WTC11 (cell line): ENCODE results near the gene MTA3. TPM values are rescaled to one million over a fixed set of nuclear protein-coding genes. Genes with fewer than 3 reads are reported as not detected.

Source experiments
- ATAC-seq: fragments of 200-7000 bp; cut with Tn5 transposase; 2 replicates; pipeline ENCODE4 v1.10.0; 2021; ENCODE audit warnings: mild to moderate bottlenecking, moderate library complexity
- CTCF ChIA-PET: fragments of 300-600 bp; sonication (Branson Sonifier 250); formaldehyde crosslinking; loops from one replicate; lab custom pipeline; 2021; ENCODE audit warnings: antibody characterized with exemption; lab: Charles Lee
- POLR2A ChIA-PET: fragments of 350-600 bp; sonication (Branson Sonifier 250); formaldehyde crosslinking; loops from one replicate; lab custom pipeline; 2021; ENCODE audit warnings: antibody characterized with exemption; lab: Charles Lee
- DNase-seq: peaks from one replicate; pipeline ENCODE4 v3.0.0; 2021; ENCODE audit warnings: low spot score
- H3K27ac Mint-ChIP-seq: 2 replicates; pipeline ENCODE4 v1.8.0; 2021; ENCODE audit warnings: mixed read lengths
- H3K27me3 Mint-ChIP-seq: 2 replicates; pipeline ENCODE4 v1.8.0; 2021; ENCODE audit warnings: low read depth, mild to moderate bottlenecking, moderate library complexity, mixed read lengths
- H3K36me3 Mint-ChIP-seq: 2 replicates; pipeline ENCODE4 v1.8.0; 2021; ENCODE audit warnings: mixed read lengths
- H3K4me1 Mint-ChIP-seq: 2 replicates; pipeline ENCODE4 v1.8.0; 2022; ENCODE audit warnings: mixed read lengths
- H3K4me3 Mint-ChIP-seq: 2 replicates; pipeline ENCODE4 v1.8.0; 2021; ENCODE audit warnings: mild to moderate bottlenecking, moderate library complexity, mixed read lengths
- H3K9me3 Mint-ChIP-seq: 2 replicates; pipeline ENCODE4 v1.8.0; 2021; ENCODE audit warnings: mixed read lengths
- AFF4 ChIP-seq: sonication (generic); formaldehyde crosslinking; IDR thresholded peaks from 2 replicates; pipeline ENCODE4 v1.8.1; 2023; ENCODE audit warnings: mild to moderate bottlenecking, missing genetic modification reagents, borderline replicate concordance
- ATF1 ChIP-seq: sonication (generic); formaldehyde crosslinking; IDR thresholded peaks from 2 replicates; pipeline ENCODE4 v1.8.1; 2023; ENCODE audit warnings: mild to moderate bottlenecking, moderate library complexity, missing genetic modification reagents
- CDX4 ChIP-seq: fragments of 250-450 bp; sonication (Bioruptor Pico); IDR thresholded peaks from 2 replicates; pipeline ENCODE4 v1.9.0; 2021; ENCODE audit warnings: moderate library complexity, mild to moderate bottlenecking, inconsistent platforms, borderline replicate concordance
- ESRRA ChIP-seq: sonication (generic); formaldehyde crosslinking; IDR thresholded peaks from 2 replicates; pipeline ENCODE4 v1.8.1; 2022; ENCODE audit warnings: mild to moderate bottlenecking, missing genetic modification reagents, borderline replicate concordance
- MYBL2 ChIP-seq: sonication (generic); formaldehyde crosslinking; IDR thresholded peaks from 2 replicates; pipeline ENCODE4 v1.8.1; 2023; ENCODE audit warnings: mild to moderate bottlenecking, moderate library complexity, missing genetic modification reagents
- NR1H2 ChIP-seq: sonication (generic); formaldehyde crosslinking; IDR thresholded peaks from 2 replicates; pipeline ENCODE4 v1.9.0; 2021; ENCODE audit warnings: mild to moderate bottlenecking, moderate library complexity, missing genetic modification reagents
- OVOL2 ChIP-seq: fragments of 250-450 bp; sonication (Bioruptor Pico); IDR thresholded peaks from 2 replicates; pipeline ENCODE4 v1.9.0; 2021; ENCODE audit warnings: mild to moderate bottlenecking, borderline replicate concordance
- RORB ChIP-seq: fragments of 250-450 bp; sonication (Bioruptor Pico); IDR thresholded peaks from 2 replicates; pipeline ENCODE4 v1.9.0; 2021; ENCODE audit warnings: mild to moderate bottlenecking
- TEAD4 ChIP-seq: sonication (generic); formaldehyde crosslinking; IDR thresholded peaks from 2 replicates; pipeline ENCODE4 v1.8.0; 2022; ENCODE audit warnings: mild to moderate bottlenecking, missing genetic modification reagents
- ZNF219 ChIP-seq: sonication (generic); formaldehyde crosslinking; IDR thresholded peaks from 2 replicates; pipeline ENCODE4 v1.8.0; 2023; ENCODE audit warnings: missing genetic modification reagents, mild to moderate bottlenecking, borderline replicate concordance
- ZNF281 ChIP-seq: sonication (generic); formaldehyde crosslinking; IDR thresholded peaks from 2 replicates; pipeline ENCODE4 v1.8.0; 2023; ENCODE audit warnings: mild to moderate bottlenecking, missing genetic modification reagents
- ZNF317 ChIP-seq: sonication (generic); formaldehyde crosslinking; IDR thresholded peaks from 2 replicates; pipeline ENCODE4 v1.8.1; 2023; ENCODE audit warnings: low read depth, mild to moderate bottlenecking, moderate library complexity, missing genetic modification reagents, borderline replicate concordance
- total RNA-seq: library from RNA; stranded (reverse); gene quantifications from 3 replicates; pipeline ENCODE4 v1.2.3, GENCODE V29; 2021
- TF ChIP-seq, protein P1 (sequence below): fragments of 250-450 bp; sonication (Bioruptor Pico); IDR thresholded peaks from 2 replicates; pipeline ENCODE4 v1.9.0; 2021; ENCODE audit warnings: mild to moderate bottlenecking, borderline replicate concordance
- TF ChIP-seq, protein P2 (sequence below): sonication (generic); formaldehyde crosslinking; IDR thresholded peaks from 2 replicates; pipeline ENCODE4 v1.8.1; 2023; ENCODE audit warnings: mild to moderate bottlenecking, missing genetic modification reagents, moderate library complexity
- TF ChIP-seq, protein P3 (sequence below): sonication (generic); formaldehyde crosslinking; IDR thresholded peaks from 2 replicates; pipeline ENCODE4 v1.8.1; 2023; ENCODE audit warnings: mild to moderate bottlenecking, moderate library complexity, missing genetic modification reagents

Gene MTA3
- total RNA-seq, 1 experiment from 2014 or later: 153 TPM

DNA sequence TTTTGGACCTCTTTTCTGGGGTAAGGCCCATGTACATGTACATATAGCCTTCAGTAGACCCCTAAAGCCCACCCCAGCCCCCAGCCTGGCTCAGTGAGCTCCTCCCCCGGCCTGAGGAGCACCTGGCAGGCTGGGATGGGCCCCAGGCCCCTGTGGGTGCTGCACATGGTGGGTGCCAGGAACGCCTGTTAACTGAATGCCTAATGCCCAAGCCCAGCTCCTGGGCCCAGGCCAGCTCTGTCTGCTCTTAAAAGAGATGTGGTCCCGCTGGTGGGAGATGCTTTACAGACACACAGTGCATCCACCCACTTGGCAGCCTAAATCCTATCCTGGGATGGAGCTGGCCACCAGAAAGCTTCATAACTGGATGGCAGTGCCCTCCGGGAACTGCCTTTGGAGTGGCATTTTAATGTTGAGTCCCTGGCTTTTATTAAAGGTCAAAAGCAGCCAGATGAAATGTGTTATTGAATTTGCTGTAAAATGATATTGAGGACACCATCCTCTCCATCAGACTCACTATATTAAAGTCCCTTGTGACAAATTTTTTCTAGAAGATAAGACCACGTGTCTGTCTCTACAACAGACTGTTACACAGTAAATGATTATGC, 203.2 kb downstream of the MTA3 start (continued):
- TF ChIP-seq, protein P1, sequence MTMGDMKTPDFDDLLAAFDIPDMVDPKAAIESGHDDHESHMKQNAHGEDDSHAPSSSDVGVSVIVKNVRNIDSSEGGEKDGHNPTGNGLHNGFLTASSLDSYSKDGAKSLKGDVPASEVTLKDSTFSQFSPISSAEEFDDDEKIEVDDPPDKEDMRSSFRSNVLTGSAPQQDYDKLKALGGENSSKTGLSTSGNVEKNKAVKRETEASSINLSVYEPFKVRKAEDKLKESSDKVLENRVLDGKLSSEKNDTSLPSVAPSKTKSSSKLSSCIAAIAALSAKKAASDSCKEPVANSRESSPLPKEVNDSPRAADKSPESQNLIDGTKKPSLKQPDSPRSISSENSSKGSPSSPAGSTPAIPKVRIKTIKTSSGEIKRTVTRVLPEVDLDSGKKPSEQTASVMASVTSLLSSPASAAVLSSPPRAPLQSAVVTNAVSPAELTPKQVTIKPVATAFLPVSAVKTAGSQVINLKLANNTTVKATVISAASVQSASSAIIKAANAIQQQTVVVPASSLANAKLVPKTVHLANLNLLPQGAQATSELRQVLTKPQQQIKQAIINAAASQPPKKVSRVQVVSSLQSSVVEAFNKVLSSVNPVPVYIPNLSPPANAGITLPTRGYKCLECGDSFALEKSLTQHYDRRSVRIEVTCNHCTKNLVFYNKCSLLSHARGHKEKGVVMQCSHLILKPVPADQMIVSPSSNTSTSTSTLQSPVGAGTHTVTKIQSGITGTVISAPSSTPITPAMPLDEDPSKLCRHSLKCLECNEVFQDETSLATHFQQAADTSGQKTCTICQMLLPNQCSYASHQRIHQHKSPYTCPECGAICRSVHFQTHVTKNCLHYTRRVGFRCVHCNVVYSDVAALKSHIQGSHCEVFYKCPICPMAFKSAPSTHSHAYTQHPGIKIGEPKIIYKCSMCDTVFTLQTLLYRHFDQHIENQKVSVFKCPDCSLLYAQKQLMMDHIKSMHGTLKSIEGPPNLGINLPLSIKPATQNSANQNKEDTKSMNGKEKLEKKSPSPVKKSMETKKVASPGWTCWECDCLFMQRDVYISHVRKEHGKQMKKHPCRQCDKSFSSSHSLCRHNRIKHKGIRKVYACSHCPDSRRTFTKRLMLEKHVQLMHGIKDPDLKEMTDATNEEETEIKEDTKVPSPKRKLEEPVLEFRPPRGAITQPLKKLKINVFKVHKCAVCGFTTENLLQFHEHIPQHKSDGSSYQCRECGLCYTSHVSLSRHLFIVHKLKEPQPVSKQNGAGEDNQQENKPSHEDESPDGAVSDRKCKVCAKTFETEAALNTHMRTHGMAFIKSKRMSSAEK (CRISPR knock-in tag): no peak
- TF ChIP-seq TEAD4: no peak
- no peak for TF ChIP-seq RORB (CRISPR knock-in tag)
- TF ChIP-seq, all 79 proteins: peak for 0

DNA sequence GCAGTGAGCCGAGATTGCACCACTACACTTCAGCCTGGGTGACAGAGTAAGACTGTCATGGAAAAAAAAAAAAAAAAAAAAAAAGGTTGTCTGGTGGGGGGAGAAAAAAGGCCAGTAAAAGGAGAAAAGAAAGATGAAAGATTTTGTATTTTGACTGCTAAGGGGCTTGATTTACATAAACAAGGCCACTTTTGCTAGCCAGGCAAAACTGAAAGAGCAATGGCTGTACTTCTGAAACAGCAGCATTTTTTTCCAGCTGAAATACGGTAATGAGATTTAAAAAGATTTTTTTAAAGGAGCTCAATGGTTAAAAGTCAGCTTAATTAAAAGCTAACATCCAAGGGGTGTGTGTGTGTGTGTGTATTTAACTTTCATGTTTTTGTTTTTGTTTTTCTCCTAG, 206.8 kb downstream of the MTA3 start:
- Mint-ChIP-seq H3K27me3 (no peaks in the 10 kb centered on the region), H3K4me1 (peaks cover 20% of the 10 kb centered on the region), H3K27ac (no peak overlapping the region), H3K36me3 (peaks cover 34% of the 10 kb centered on the region)
- TF ChIP-seq ZNF281 (CRISPR knock-in tag) (no peak), CDX4 (CRISPR knock-in tag) (no peak), ZNF317 (CRISPR knock-in tag) (no peak), ZNF219 (CRISPR knock-in tag) (no peak), NR1H2 (no peak)
- TF ChIP-seq, protein P2, sequence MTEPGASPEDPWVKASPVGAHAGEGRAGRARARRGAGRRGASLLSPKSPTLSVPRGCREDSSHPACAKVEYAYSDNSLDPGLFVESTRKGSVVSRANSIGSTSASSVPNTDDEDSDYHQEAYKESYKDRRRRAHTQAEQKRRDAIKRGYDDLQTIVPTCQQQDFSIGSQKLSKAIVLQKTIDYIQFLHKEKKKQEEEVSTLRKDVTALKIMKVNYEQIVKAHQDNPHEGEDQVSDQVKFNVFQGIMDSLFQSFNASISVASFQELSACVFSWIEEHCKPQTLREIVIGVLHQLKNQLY (CRISPR knock-in tag): no peak
- TF ChIP-seq, all 79 proteins: peak for 0
- no peak for ATAC-seq
- POLR2A ChIA-PET: interaction anchor here (0.7 kb wide), 1 partner anchor 18 kb away, joined by 7 read pairs; no protein-coding TSS in a partner anchor
- no peak for DNase-seq
- no peak overlapping the region for H3K4me3 Mint-ChIP-seq
- H3K9me3 Mint-ChIP-seq: peaks cover 25% of the 10 kb centered on the region
- CTCF ChIA-PET: interaction anchor here (0.7 to 0.9 kb wide), 2 partner anchors 12 to 333 kb away, joined by 3 to 6 read pairs; no protein-coding TSS in a partner anchor

DNA sequence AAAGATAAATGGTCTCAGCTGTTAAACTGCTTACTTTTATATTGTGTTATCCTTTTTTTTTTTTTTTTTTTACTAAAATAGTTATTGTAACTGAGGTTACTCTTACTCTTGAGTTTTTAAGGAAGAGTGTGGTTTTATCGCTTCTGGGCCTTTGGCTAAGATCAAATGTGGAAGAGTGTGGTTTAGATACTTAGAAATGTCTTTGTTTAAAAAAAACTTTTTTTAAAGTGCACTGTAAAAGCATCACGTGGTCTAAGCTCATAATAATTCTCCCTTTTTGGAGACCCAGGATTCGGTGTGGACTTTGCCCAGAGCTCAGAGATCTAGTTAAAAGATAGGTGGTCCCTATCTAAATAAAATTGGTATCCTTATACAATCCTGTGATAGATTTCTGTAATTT, 207.4 kb downstream of the MTA3 start:
- Mint-ChIP-seq H3K36me3 (peaks cover 39% of the 10 kb centered on the region), H3K4me1 (peaks cover 16% of the 10 kb centered on the region), H3K27ac (no peak overlapping the region), H3K27me3 (no peaks in the 10 kb centered on the region), H3K9me3 (peaks cover 30% of the 10 kb centered on the region), H3K4me3 (no peak overlapping the region)
- DNase-seq (no peak), ATAC-seq (no peak)
- ChIA-PET CTCF (interaction anchor here (0.7 kb wide), 1 partner anchor 334 kb away, joined by 6 read pairs; no protein-coding TSS in a partner anchor), POLR2A (no interaction called here)
- TF ChIP-seq, protein P3, sequence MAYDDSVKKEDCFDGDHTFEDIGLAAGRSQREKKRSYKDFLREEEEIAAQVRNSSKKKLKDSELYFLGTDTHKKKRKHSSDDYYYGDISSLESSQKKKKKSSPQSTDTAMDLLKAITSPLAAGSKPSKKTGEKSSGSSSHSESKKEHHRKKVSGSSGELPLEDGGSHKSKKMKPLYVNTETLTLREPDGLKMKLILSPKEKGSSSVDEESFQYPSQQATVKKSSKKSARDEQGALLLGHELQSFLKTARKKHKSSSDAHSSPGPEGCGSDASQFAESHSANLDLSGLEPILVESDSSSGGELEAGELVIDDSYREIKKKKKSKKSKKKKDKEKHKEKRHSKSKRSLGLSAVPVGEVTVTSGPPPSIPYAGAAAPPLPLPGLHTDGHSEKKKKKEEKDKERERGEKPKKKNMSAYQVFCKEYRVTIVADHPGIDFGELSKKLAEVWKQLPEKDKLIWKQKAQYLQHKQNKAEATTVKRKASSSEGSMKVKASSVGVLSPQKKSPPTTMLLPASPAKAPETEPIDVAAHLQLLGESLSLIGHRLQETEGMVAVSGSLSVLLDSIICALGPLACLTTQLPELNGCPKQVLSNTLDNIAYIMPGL (CRISPR knock-in tag): no peak
- TF ChIP-seq AFF4 (no peak), ESRRA (CRISPR knock-in tag) (no peak), MYBL2 (CRISPR knock-in tag) (no peak), OVOL2 (CRISPR knock-in tag) (no peak), ATF1 (CRISPR knock-in tag) (no peak)
